ENCODE results near the gene MCUB.
"Not testable (repeated sequence)": the region's sequence is repeated elsewhere in the genome, so short reads cannot be mapped to it uniquely, and the experiment has no call there.

The MCUB gene

GRCh38 chr4:109576462-109576861 lies 16.4 kb downstream of the MCUB start:
- DNase-seq (ENCODE audit: extremely low read depth, low read depth) = no peak
- TF ChIP-seq, protein P1, sequence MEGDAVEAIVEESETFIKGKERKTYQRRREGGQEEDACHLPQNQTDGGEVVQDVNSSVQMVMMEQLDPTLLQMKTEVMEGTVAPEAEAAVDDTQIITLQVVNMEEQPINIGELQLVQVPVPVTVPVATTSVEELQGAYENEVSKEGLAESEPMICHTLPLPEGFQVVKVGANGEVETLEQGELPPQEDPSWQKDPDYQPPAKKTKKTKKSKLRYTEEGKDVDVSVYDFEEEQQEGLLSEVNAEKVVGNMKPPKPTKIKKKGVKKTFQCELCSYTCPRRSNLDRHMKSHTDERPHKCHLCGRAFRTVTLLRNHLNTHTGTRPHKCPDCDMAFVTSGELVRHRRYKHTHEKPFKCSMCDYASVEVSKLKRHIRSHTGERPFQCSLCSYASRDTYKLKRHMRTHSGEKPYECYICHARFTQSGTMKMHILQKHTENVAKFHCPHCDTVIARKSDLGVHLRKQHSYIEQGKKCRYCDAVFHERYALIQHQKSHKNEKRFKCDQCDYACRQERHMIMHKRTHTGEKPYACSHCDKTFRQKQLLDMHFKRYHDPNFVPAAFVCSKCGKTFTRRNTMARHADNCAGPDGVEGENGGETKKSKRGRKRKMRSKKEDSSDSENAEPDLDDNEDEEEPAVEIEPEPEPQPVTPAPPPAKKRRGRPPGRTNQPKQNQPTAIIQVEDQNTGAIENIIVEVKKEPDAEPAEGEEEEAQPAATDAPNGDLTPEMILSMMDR (IDR thresholded peaks at IDR 0.05; ENCODE audit: low read depth, low read length, missing control alignments) = no peak
- no peak overlapping the region for H3K4me3 ChIP-seq (replicated peaks; ENCODE audit: low read depth, low read length)

GRCh38 chr4:109578846-109579245 lies 18.8 kb downstream of the MCUB start:
- no peak overlapping the region for H3K4me3 ChIP-seq (replicated peaks; ENCODE audit: low read depth, low read length)
- DNase-seq (ENCODE audit: extremely low read depth, low read depth) = no peak
- TF ChIP-seq, protein P1 (IDR thresholded peaks at IDR 0.05; ENCODE audit: low read depth, low read length, missing control alignments) = no peak

GRCh38 chr4:109579997-109580396 lies 20.0 kb downstream of the MCUB start:
- not testable (repeated sequence) for DNase-seq (ENCODE audit: extremely low read depth, low read depth); H3K4me3 ChIP-seq (replicated peaks; ENCODE audit: low read depth, low read length)

DNA sequence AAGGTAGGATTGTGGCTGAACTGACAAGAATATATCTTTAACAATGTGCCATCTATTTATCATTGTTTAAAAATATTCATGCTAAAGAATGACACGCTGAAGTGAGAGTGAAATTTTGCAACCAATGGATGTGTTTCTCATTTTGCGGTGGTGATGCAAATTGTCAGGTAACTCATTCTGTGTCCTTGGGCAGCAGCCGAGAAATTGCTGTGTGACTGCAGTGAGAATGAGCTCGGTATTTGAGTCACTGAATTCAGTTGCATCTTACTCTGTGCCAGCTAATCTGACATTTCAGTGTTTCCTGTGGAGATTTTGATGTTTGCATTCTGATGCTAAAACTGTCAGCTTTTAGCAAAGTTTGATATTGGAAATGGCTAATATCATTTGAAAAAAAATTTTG lies 28.1 kb downstream of the MCUB start:
- H3K4me3 ChIP-seq (replicated peaks; ENCODE audit: low read depth, low read length) = no peak overlapping the region
- TF ChIP-seq, protein P1 (IDR thresholded peaks at IDR 0.05; ENCODE audit: low read depth, low read length, missing control alignments) = no peak
- no peak for DNase-seq (ENCODE audit: extremely low read depth, low read depth)

DNA sequence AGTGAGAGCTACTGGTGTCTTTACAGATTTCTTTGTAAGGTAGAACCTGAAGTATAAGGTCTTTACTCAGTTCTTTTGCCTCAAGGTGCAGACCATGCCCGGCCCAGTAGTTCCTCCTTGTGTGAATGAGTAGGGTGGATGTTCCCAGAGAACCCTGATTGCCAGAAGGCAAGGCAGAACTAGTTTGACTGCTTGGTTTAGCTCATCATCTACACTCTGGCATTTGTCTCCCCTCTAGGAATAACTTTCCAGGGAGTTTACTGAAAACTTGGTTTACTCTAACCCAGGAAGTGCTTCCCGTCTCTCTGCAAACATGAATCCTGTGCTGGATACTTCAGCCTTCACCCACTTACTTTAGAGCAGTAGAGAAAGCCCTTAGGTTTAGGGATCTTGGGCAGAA lies 29.1 kb downstream of the MCUB start:
- DNase-seq (ENCODE audit: extremely low read depth, low read depth) = no peak
- no peak overlapping the region for H3K4me3 ChIP-seq (replicated peaks; ENCODE audit: low read depth, low read length)
- TF ChIP-seq, protein P1 (IDR thresholded peaks at IDR 0.05; ENCODE audit: low read depth, low read length, missing control alignments) = no peak

- no peak for DNase-seq (ENCODE audit: extremely low read depth, low read depth)
- TF ChIP-seq, protein P1 (IDR thresholded peaks at IDR 0.05; ENCODE audit: low read depth, low read length, missing control alignments) = no peak
- no peak overlapping the region for H3K4me3 ChIP-seq (replicated peaks; ENCODE audit: low read depth, low read length)
These were observed 29.6 kb downstream of the MCUB start for GRCh38 chr4:109589605-109590004.

DNA sequence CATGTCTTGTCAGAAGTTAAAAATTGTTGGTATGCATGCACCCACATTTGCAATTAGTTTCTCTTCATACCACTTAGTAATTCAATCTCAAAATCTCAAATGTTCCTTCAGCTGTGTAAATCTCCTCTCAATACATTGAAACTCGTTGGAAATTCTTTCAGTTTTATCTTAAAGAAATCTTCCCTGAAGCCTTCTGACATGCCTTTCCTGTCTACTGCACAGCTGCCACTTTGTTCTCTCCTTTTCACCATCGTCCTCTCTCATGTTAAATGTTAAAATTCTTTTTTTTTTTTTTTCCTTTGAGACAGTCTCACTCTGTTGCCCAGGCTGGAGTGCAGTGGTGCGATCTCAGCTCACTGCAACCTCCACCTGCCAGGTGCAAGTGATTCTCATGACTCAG lies 30.9 kb downstream of the MCUB start:
- TF ChIP-seq, protein P1 (IDR thresholded peaks at IDR 0.05; ENCODE audit: low read depth, low read length, missing control alignments) = no peak
- no peak overlapping the region for H3K4me3 ChIP-seq (replicated peaks; ENCODE audit: low read depth, low read length)
- DNase-seq (ENCODE audit: extremely low read depth, low read depth) = no peak
